Stomach (tissue), 9 donors: Measurements from ENCODE around the gene THSD7B. TPM values are rescaled to one million over a fixed set of nuclear protein-coding genes. Genes with fewer than 3 reads are reported as not detected.

ENCODE experiments used
- DNase-seq, 2 donors: peaks; one replicate each; pipeline versions ENCODE4 v3.0.0 to v3.0.0-alpha.2; 2013 to 2019
- H3K27ac ChIP-seq, 5 donors: fragments of 200-600 bp in 4 of 5; sonication (generic) in 4 of 5; one replicate each; pipeline ENCODE4 v1.5.1; 2013 to 2019; ENCODE audit warnings: mild to moderate bottlenecking in 1 of 5, moderate library complexity in 1 of 5
- H3K27me3 ChIP-seq, 3 donors: fragments of 200-600 bp; sonication (generic); one replicate each; pipeline ENCODE4 v1.5.1; 2017 to 2019; ENCODE audit warnings: mixed run types in 1 of 3
- H3K36me3 ChIP-seq, 4 donors: fragments of 200-600 bp; sonication (generic); 1 replicate in 3 of 4; 2 replicates in 1 of 4; pipeline ENCODE4 v1.5.1; 2016 to 2019
- H3K4me1 ChIP-seq, 4 donors: fragments of 200-600 bp; sonication (generic); one replicate each; pipeline ENCODE4 v1.5.1; 2016 to 2019
- H3K4me3 ChIP-seq, 4 donors: fragments of 200-600 bp; sonication (generic) in 3 of 4; one replicate each; pipeline ENCODE4 v1.5.1; 2016 to 2019; ENCODE audit warnings: mild to moderate bottlenecking in 1 of 4
- H3K9me3 ChIP-seq, 4 donors: fragments of 200-600 bp; sonication (generic); one replicate each; pipeline ENCODE4 v1.5.1; 2016 to 2019
- CTCF ChIP-seq, 7 experiments: fragments of 450-650 bp in 4 of 7; fragments of 200-600 bp in 3 of 7; sonication (generic) in 3 of 7; IDR thresholded peaks; one replicate each; pipeline ENCODE4 v1.5.1; 2016 to 2019; ENCODE audit warnings: antibody characterized with exemption in 7 of 7, control low read depth in 2 of 7, mild to moderate bottlenecking in 1 of 7
- EP300 ChIP-seq: sonication (generic); formaldehyde crosslinking; IDR thresholded peaks from one replicate; pipeline ENCODE4 v1.6.1; 2017; ENCODE audit warnings: antibody characterized with exemption
- POLR2A ChIP-seq, 4 donors: fragments of 450-650 bp; IDR thresholded peaks; one replicate each; pipeline ENCODE4 v1.6.1; 2016; ENCODE audit warnings: antibody characterized with exemption in 4 of 4, control low read depth in 2 of 4, mild to moderate bottlenecking in 1 of 4, moderate library complexity in 1 of 4
- POLR2AphosphoS5 ChIP-seq, 3 donors: sonication (generic); formaldehyde crosslinking; IDR thresholded peaks; one replicate each; pipeline ENCODE4 v1.6.1; 2016; ENCODE audit warnings: antibody characterized with exemption in 3 of 3
- WGBS, 5 donors: extraction: QIAGEN DNeasy Blood & Tissue Kit in 3 of 5; methylation state at CpG; one replicate each; pipeline versions ENCODE4 v1.1.5 to v1.1.7; 2013 to 2018; 5-methylcytosine and 5-hydroxymethylcytosine counted together
- intact Hi-C: fragments of 100-400 bp; cut with DNase I; formaldehyde crosslinking; loops from one replicate; pipeline ENCODE4 v1.15.1; 2023; ENCODE audit warnings: low total_unique reads
- polyA plus RNA-seq, 3 donors: library from polyadenylated mRNA; stranded (reverse); fragments of 200-250 nt; gene quantifications; one replicate each; pipeline ENCODE4 v1.2.3, GENCODE V29; 2013
- total RNA-seq, 5 donors: library from RNA; depleted of rRNA; stranded (reverse); fragments of >200 nt; gene quantifications; one replicate each; pipeline versions ENCODE4 v1.1.0 to v1.2.3, GENCODE V29; 2014 to 2016
- donor health status: healthy with polysubstance abuse.
- donor health status: Bipolar disorder and iron deficiency.
- donor health status: healthy.

Gene THSD7B
- total and polyA plus RNA-seq, 8 donors, result 0.05 to 4.4 TPM; not detected in 6

- Histone ChIP-seq H3K4me3 (no peak overlapping the region), H3K27me3 (no peaks in the 10 kb centered on the region), H3K36me3 (no peaks in the 10 kb centered on the region), H3K9me3 (no peaks in the 10 kb centered on the region), H3K27ac (no peak overlapping the region), H3K4me1 (no peaks in the 10 kb centered on the region)
- intact Hi-C loops, result no loop called here
- DNase-seq, result no peak
- TF ChIP-seq EP300 (no peak), POLR2A (IDR thresholded peaks at IDR 0.05) (no peak), CTCF (IDR thresholded peaks at IDR 0.05) (no peak), POLR2AphosphoS5 (IDR thresholded peaks at IDR 0.05) (no peak)
- 78 to 86% (median 84%) methylated on average over 5 of the region's 5 CpGs for WGBS, 5 donors
These were observed 282.0 kb downstream of the THSD7B start for GRCh38 chr2:137047369-137047768.

- intact Hi-C loops, result no loop called here
- TF ChIP-seq POLR2AphosphoS5 (IDR thresholded peaks at IDR 0.05) (no peak), EP300 (no peak), POLR2A (IDR thresholded peaks at IDR 0.05) (no peak), CTCF (IDR thresholded peaks at IDR 0.05) (no peak)
These were observed 283.1 kb downstream of the THSD7B start for GRCh38 chr2:137048455-137048854.

GRCh38 chr2:137049518-137049917, 284.2 kb downstream of the THSD7B start:
- H3K36me3 ChIP-seq, result no peaks in the 10 kb centered on the region
- H3K4me1 ChIP-seq, result no peaks in the 10 kb centered on the region
- no peak overlapping the region for H3K4me3 ChIP-seq
- no peak for DNase-seq
- TF ChIP-seq POLR2AphosphoS5 (IDR thresholded peaks at IDR 0.05) (no peak), POLR2A (IDR thresholded peaks at IDR 0.05) (no peak), EP300 (no peak), CTCF (IDR thresholded peaks at IDR 0.05) (no peak)
- intact Hi-C loops, result no loop called here
- no peaks in the 10 kb centered on the region for H3K9me3 ChIP-seq
- H3K27me3 ChIP-seq, result no peaks in the 10 kb centered on the region
- no peak overlapping the region for H3K27ac ChIP-seq

More at GRCh38 chr2:137048455-137048854, 283.1 kb downstream of the THSD7B start:
- H3K4me1 ChIP-seq, result no peaks in the 10 kb centered on the region
- H3K27me3 ChIP-seq, result no peaks in the 10 kb centered on the region
- no peak overlapping the region for H3K27ac ChIP-seq
- no peaks in the 10 kb centered on the region for H3K36me3 ChIP-seq
- 32 to 59% (median 42%) methylated on average over 5 of the region's 5 CpGs for WGBS, 5 donors
- no peak for DNase-seq
- H3K9me3 ChIP-seq, result no peaks in the 10 kb centered on the region
- no peak overlapping the region for H3K4me3 ChIP-seq

- WGBS, 5 donors, result 71 to 85% (median 77%) methylated on average over 2 of the region's 2 CpGs
- no peak for TF ChIP-seq CTCF (IDR thresholded peaks at IDR 0.05)
- no peak for TF ChIP-seq EP300
- no peak for TF ChIP-seq POLR2AphosphoS5 (IDR thresholded peaks at IDR 0.05)
- TF ChIP-seq POLR2A (IDR thresholded peaks at IDR 0.05), result no peak
These were observed 285.6 kb downstream of the THSD7B start for GRCh38 chr2:137050949-137051348.

More at GRCh38 chr2:137050949-137051348, 285.6 kb downstream of the THSD7B start:
- no peaks in the 10 kb centered on the region for H3K4me1 ChIP-seq
- H3K27ac ChIP-seq, result no peak overlapping the region
- H3K4me3 ChIP-seq, result no peak overlapping the region
- no peak for DNase-seq
- no peaks in the 10 kb centered on the region for H3K27me3 ChIP-seq
- H3K36me3 ChIP-seq, result no peaks in the 10 kb centered on the region
- intact Hi-C loops, result no loop called here
- no peaks in the 10 kb centered on the region for H3K9me3 ChIP-seq
